Activated CD8-positive, alpha-beta memory T cell treated with anti-CD3 and anti-CD28 coated beads for 36 hours (primary cell): ENCODE measurements around the gene HSPH1. TPM values are rescaled to one million over a fixed set of nuclear protein-coding genes. Genes with fewer than 3 reads are reported as not detected.

Source experiments
- total RNA-seq, 2 experiments: library from RNA; stranded (reverse); gene quantifications; one replicate each; pipeline ENCODE4 v1.2.3, GENCODE V29; 2021

The HSPH1 gene
- total RNA-seq, 2 experiments from 2014 or later, result 315 to 316 TPM

Other genes with a start within 250 kb of the HSPH1 start
- gene TEX26, start 229.2 kb downstream of the HSPH1 start, total RNA-seq, result not detected
- 1 to 10 TPM; 4.5 to 5.1 TPM for gene B3GLCT, start 38.1 kb upstream of the HSPH1 start, total RNA-seq